ENCODE measurements around the gene CARD8. TPM values are rescaled to one million over a fixed set of nuclear protein-coding genes. Genes with fewer than 3 reads are reported as not detected.

The CARD8 gene
- total and polyA plus RNA-seq, 2 of the 8 experiments (the other 6 are each of a cell fraction or from before 2014, with no cell fraction given) = 8.9 to 24.4 TPM

DNA sequence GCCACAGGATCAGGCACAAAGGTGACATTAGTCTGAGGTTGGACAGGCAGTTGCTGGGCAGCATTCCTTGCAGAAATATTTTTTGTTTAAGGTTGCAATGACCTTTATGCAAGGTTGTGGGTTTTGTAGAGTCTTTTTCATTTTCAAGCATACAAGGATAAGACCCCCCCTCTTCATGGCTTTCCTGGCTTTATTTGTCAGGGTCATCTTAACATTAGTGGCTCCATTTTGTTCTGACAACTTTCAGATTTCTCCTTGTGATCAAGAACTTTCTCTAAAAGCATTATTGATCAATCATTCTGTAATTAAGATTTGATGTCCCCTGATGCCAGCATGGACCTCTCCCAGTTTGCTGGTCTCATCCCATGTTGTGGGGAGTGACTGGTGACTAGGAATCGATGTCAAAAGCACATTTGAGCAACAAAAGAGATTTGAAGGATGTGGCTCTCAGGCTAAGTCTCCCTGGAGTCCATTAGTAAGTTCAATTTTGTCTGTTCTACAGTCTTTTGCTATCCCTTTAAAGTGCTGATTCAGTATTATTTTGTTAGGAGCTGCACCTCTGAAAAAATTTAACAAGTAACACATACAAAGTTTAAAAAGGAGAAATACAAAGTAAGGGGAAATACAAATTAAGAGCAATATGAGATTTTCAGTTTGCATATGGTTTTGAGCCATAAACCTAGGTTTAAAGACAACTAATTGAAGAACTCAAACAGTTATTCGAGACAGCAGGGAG is 5.3 kb downstream of the CARD8 start:
- FAIRE-seq = no peak
- no peak overlapping the region for H3K27ac ChIP-seq (ENCODE audit: low read depth, low read length)
- no peak overlapping the region for H2BK20ac ChIP-seq (ENCODE audit: low read length)
- no peak overlapping the region for H3K23ac ChIP-seq (ENCODE audit: insufficient read length)
- H3K79me1 ChIP-seq (ENCODE audit: low read depth, low read length) = no peaks in the 10 kb centered on the region
- no peak overlapping the region for H3K4me3 ChIP-seq (ENCODE audit: extremely low read depth in 1 of 4, insufficient read depth in 2 of 4, low read depth in 3 of 4, low read length in 4 of 4)
- H2BK15ac ChIP-seq (ENCODE audit: low read length) = no peak overlapping the region
- H3K4me1 ChIP-seq (replicated peaks in 1 of 4; ENCODE audit: control insufficient read depth in 3 of 4, insufficient read depth in 4 of 4, low read length in 3 of 4) = no peaks in the 10 kb centered on the region
- DNase-seq (ENCODE audit: low read depth in 1 of 2, low spot score in 2 of 2) = no peak
- H3K9ac ChIP-seq (replicated peaks in 1 of 4; ENCODE audit: extremely low read depth in 1 of 4, low read depth in 3 of 4, low read length in 3 of 4) = no peak overlapping the region
- H3K14ac ChIP-seq (ENCODE audit: insufficient read length) = no peak overlapping the region
- no peak overlapping the region for H2AFZ ChIP-seq (ENCODE audit: low read length)
- no peak overlapping the region for H4K5ac ChIP-seq (ENCODE audit: insufficient read length, low read depth, low read length)
- TF ChIP-seq MAFK (IDR thresholded peaks at IDR 0.05; ENCODE audit: low read depth, low read length) (peak; percentile 57; the same call in 1 of the 2 replicates), SRF (IDR thresholded peaks at IDR 0.05; ENCODE audit: low read depth, low read length) (no peak), GTF2F1 (IDR thresholded peaks at IDR 0.05; ENCODE audit: borderline replicate concordance, low read depth, low read length) (no peak), JUND (IDR thresholded peaks at IDR 0.05; ENCODE audit: low read length) (no peak)
- 83% methylated on average over 2 of the region's 2 CpGs; no CpG with 5 or more reads in 1 of the 2 experiments for WGBS, 2 experiments (ENCODE audit: extremely low coverage in 1 of 2, insufficient coverage in 1 of 2, insufficient read length in 1 of 2, insufficient replicate concordance in 2 of 2, low coverage in 1 of 2, low lambda C conversion rate in 2 of 2, missing lambda C conversion rate in 1 of 2)
- H4K20me1 ChIP-seq (replicated peaks in 1 of 2; ENCODE audit: control insufficient read depth in 1 of 2, insufficient read depth in 2 of 2, low read length in 2 of 2) = no peaks in the 10 kb centered on the region
- H4K8ac ChIP-seq (ENCODE audit: extremely low read depth, insufficient read depth, low read length) = no peak overlapping the region
- H3K9me3 ChIP-seq (ENCODE audit: insufficient read depth in 2 of 2, low read depth in 1 of 2, low read length in 1 of 2) = peaks cover 0 to 5% of the 10 kb centered on the region in 2 experiments; a peak in 1 of 4 replicates
- H3K36me3 ChIP-seq (ENCODE audit: control insufficient read depth in 2 of 4, insufficient read depth in 4 of 4, low read length in 3 of 4) = no peaks in the 10 kb centered on the region; a peak in 2 of 8 replicates
- H2AK5ac ChIP-seq (ENCODE audit: low read depth, low read length) = no peak overlapping the region
- H2BK12ac ChIP-seq (ENCODE audit: low read depth, low read length) = no peak overlapping the region
- peaks cover 0 to 5% of the 10 kb centered on the region in 2 experiments; a peak in 1 of 4 replicates for H3K79me2 ChIP-seq (ENCODE audit: control insufficient read depth in 1 of 2, insufficient read depth in 2 of 2, low read length in 2 of 2)
- H2BK120ac ChIP-seq (replicated peaks; ENCODE audit: low read depth, low read length) = no peak overlapping the region
- ChIA-PET POLR2A (ENCODE audit: partially characterized antibody) (no interaction called here), CTCF (ENCODE audit: partially characterized antibody) (interaction anchor here (1.0 to 1.3 kb wide), 4 partner anchors 16 to 243 kb away, joined by 3 to 4 read pairs (median 3); no protein-coding TSS in a partner anchor)
- peaks cover 0 to 1% (median 0%) of the 10 kb centered on the region in 4 experiments; a peak in 1 of 7 replicates for H3K27me3 ChIP-seq (replicated peaks in 1 of 4; ENCODE audit: control insufficient read depth in 3 of 4, extremely low read depth in 1 of 4, insufficient read depth in 3 of 4, low read length in 3 of 4)
- H3K23me2 ChIP-seq (ENCODE audit: low read depth, low read length) = no peaks in the 10 kb centered on the region
- H3K4ac ChIP-seq (replicated peaks; ENCODE audit: insufficient read length, low read depth, low read length) = no peak overlapping the region
- no peak overlapping the region for H3K4me2 ChIP-seq (ENCODE audit: insufficient read depth in 1 of 2, low read depth in 2 of 2, low read length in 2 of 2)
- H3K56ac ChIP-seq (replicated peaks; ENCODE audit: insufficient read length, low read depth, low read length) = no peak overlapping the region
- no peak overlapping the region for H2BK5ac ChIP-seq (ENCODE audit: low read depth, low read length)
- no peak overlapping the region for H3K18ac ChIP-seq (ENCODE audit: extremely low read depth, low read length)
- no peak overlapping the region for H4K91ac ChIP-seq (replicated peaks; ENCODE audit: insufficient read length, low read length)

All from H1 (cell line).